Regular cardiac myocyte (primary cell): ENCODE data around the gene PWWP2A. TPM values are rescaled to one million over a fixed set of nuclear protein-coding genes. Genes with fewer than 3 reads are reported as not detected.

ENCODE experiments used
- total RNA-seq: library from RNA; depleted of rRNA; stranded (reverse); fragments of >200 nt; gene quantifications from 2 replicates; pipeline ENCODE4 v1.2.3, GENCODE V29; 2014

PWWP2A gene
- 21.5 and 25.1 TPM in 2 replicates for total RNA-seq

GRCh38 chr5:160119142-160119904 is at the start of gene PWWP2A:
PWWP2A (minus strand) TSS chr5:160119450; CDS start chr5:160119388, 62 bp downstream.

Other genes with a start within 250 kb of the PWWP2A start
- 0.19 and 0.56 TPM in 2 replicates for gene ADRA1B, start 203.0 kb downstream of the PWWP2A start, total RNA-seq
- 58.6 and 58.7 TPM in 2 replicates for gene TTC1, start 110.3 kb downstream of the PWWP2A start, total RNA-seq
- gene FABP6, start 110.1 kb upstream of the PWWP2A start, total RNA-seq: 0.19 TPM in 1 of 2 replicates, not detected in the other
- 0.58 and 0.85 TPM in 2 replicates for gene CCNJL, start 193.1 kb upstream of the PWWP2A start, total RNA-seq